Hindlimb muscle (tissue), 1 donor: ENCODE measurements around the gene LRRK1. TPM values are rescaled to one million over a fixed set of nuclear protein-coding genes. Genes with fewer than 3 reads are reported as not detected.
A peak's percentile ranks its signal among the peaks of the same experiment; 100 is the strongest.

Source experiments
- DNase-seq: peaks from one replicate; pipeline ENCODE4 v3.0.0-alpha.2; 2013
- polyA plus RNA-seq: library from polyadenylated mRNA; unstranded; fragments of 120-200 nt; gene quantifications from one replicate; pipeline ENCODE4 v1.2.1, GENCODE V29; 2013; ENCODE audit not compliant: insufficient read length

The LRRK1 gene, protein sequence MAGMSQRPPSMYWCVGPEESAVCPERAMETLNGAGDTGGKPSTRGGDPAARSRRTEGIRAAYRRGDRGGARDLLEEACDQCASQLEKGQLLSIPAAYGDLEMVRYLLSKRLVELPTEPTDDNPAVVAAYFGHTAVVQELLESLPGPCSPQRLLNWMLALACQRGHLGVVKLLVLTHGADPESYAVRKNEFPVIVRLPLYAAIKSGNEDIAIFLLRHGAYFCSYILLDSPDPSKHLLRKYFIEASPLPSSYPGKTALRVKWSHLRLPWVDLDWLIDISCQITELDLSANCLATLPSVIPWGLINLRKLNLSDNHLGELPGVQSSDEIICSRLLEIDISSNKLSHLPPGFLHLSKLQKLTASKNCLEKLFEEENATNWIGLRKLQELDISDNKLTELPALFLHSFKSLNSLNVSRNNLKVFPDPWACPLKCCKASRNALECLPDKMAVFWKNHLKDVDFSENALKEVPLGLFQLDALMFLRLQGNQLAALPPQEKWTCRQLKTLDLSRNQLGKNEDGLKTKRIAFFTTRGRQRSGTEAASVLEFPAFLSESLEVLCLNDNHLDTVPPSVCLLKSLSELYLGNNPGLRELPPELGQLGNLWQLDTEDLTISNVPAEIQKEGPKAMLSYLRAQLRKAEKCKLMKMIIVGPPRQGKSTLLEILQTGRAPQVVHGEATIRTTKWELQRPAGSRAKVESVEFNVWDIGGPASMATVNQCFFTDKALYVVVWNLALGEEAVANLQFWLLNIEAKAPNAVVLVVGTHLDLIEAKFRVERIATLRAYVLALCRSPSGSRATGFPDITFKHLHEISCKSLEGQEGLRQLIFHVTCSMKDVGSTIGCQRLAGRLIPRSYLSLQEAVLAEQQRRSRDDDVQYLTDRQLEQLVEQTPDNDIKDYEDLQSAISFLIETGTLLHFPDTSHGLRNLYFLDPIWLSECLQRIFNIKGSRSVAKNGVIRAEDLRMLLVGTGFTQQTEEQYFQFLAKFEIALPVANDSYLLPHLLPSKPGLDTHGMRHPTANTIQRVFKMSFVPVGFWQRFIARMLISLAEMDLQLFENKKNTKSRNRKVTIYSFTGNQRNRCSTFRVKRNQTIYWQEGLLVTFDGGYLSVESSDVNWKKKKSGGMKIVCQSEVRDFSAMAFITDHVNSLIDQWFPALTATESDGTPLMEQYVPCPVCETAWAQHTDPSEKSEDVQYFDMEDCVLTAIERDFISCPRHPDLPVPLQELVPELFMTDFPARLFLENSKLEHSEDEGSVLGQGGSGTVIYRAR (N-terminal part only)
- 6.1 TPM for polyA plus RNA-seq

DNA sequence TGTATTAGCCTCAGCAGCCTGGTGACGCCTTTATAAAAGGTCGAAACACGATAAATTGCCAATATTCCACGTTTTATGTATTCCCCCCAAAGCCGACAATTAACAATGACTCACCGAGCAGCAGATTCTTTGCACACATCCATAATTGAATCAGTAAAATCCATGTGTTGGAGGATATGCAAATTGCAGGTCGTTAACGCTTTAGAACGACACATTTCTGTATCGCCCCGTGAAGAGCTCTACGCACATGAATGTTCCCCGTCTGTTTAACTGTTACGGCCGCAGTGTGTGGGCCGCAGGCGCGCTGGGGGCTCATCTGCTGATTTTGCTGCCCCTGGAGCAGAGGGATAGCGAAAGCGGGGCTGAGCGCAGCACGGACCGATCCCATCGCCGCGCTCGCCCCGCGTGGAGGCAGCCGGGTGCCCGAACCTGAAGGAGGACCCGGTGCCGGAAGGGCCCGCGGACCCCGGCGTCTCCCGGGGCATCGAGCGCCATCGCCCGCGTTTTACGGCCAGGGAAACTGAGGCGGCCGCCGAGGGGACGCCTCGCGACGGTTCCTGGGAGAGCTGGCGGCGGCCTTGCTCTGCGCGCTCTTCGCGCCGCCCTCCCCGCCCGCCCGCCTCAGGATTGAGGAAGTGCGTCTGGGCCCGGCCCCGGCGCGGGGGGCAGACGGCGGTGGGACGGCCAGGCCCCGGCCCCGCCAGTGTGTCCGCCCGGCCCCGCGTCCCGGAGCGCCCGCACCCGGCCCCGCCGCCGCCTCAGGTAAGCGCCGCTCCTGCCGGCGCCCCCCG is at the start of gene LRRK1:
LRRK1 (plus strand) TSS at position 668 of the 791 bp plus-strand sequence. CDS start 5,276 bp downstream, outside the sequence.
- peak; percentile 62 for DNase-seq

DNA sequence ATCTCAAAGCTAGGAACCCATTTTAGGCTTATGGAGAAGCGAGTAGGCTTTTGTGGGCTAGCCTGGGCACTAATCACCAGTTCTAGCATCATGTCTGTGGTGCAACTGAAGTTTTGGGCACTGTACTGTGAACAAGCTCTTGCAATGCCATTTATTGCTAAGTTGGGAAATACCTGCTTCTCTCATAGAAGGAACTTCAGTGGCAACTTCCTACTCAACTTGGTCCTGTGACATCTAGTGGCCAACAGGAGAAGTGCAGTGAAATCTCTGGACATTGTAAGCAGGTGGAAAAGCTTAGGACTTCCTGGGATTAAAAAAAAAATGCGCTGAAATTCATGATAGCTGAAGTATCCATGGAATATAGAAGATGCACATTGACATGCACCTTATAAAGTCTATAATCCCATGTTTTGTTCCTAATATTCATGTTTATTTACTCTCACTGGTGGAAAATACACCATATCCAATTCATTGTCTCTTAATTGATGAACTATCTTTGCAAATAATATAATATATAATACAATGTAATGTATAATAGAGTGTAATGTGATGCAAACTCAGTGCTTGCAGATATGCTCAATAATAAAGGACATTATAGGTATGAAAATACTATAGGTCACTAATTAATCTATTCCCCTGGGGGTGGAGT is 46.0 kb upstream of the LRRK1 start:
- DNase-seq = peak; percentile 77

DNA sequence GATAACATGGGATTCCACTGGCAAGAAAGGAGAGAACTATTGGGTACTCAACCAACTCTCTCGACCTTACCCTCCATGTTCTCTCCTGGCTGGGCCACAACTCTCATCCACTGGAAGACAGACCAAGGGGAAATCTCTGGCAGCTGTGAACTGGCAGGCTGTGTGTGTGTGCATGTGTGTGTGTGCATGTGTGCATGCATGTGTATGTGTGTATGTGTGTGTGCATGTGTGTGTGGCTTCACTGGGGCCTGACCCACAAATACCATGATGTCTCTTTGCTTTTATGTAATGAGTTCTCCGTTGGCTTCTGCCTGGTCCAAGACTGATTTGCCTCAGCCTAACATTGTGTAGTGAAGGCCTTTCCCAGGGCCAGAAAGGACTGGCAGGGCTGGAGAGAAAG is 43.7 kb upstream of the LRRK1 start:
- DNase-seq = no peak

DNA sequence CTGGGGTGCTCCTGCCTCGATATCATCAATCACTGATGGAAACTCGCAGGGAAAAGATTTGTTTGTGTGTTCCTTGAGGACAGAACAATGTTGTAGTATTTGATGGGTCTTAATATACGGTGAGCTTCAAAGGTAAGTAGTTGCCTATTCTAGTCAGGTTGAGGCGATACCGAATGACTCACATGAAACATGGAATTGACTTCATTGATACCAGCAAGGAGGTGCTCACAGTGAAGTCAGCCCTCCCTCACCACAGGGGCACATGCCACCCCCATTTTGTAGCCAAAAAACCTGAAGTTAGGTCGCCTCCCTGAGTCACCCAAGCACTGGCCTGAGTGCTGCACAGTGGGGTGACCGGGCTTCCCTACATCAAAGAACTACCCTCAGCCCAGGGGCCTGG is 43.2 kb upstream of the LRRK1 start:
- no peak for DNase-seq

- no peak for DNase-seq
These were observed 41.6 kb upstream of the LRRK1 start for GRCh38 chr15:100877551-100877950.

DNA sequence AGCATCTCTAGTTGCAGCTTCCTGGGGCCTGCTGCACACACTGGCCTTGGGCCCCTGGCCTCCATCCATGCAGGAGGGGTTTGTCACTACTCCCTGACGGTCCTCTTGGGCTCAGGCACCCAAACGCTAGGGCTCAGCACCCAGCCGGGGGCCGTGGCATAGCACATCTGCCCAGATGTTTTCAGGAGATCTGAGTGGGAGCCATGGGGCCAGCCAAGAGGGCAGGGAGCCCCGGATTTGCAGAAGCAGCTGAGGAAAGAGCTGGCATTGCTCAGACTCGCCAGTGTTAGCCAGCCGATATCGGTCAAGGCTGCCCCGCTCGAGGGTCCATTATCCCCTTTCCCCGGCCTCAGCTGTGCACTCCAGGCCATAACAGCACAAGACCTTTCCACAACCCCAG is 41.0 kb upstream of the LRRK1 start:
- DNase-seq = no peak

- DNase-seq = no peak
These were observed 40.5 kb upstream of the LRRK1 start for GRCh38 chr15:100878648-100879047.

- no peak for DNase-seq
These were observed 40.1 kb upstream of the LRRK1 start for GRCh38 chr15:100879061-100879463.

DNA sequence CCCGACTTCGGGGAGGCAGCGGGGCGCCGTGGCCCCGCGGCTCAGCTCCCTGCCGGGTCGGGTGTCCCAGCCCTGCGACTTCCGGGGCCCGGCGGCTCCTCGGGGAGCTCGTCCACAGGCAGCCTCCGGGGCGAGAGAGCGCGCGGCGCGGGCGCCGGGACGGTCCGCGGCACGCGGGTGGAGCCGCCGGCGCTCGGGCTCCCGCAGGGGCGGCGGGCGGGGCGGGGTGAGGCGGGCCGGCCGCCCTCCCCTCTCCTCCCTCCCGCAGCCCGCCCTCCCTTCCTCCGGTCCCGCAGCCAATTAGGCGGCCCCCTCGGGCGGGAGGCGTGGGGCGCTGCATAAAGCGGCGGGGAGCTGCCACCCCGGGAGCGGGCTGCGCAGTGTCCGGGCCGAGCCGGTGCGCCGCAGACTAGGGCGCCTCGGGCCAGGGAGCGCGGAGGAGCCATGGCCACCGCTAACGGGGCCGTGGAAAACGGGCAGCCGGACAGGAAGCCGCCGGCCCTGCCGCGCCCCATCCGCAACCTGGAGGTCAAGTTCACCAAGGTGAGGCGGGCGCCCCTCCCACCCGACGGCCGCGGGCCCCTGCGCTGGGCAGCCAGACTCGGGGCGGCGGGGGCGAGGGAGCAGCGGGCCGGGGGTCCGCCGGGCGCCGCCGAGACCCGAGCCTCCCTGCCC is 39.6 kb upstream of the LRRK1 start, which contains the start of gene ALDH1A3:
ALDH1A3 (plus strand) TSS at position 368 of the 675 bp plus-strand sequence; CDS start at position 445, 77 bp downstream.
- DNase-seq = no peak

- no peak for DNase-seq
These were observed 38.8 kb upstream of the LRRK1 start for GRCh38 chr15:100880139-100880896.

- no peak for DNase-seq
These were observed 38.3 kb upstream of the LRRK1 start for GRCh38 chr15:100880897-100881242.

GRCh38 chr15:100881573-100882336 is 37.4 kb upstream of the LRRK1 start:
- no peak for DNase-seq

DNA sequence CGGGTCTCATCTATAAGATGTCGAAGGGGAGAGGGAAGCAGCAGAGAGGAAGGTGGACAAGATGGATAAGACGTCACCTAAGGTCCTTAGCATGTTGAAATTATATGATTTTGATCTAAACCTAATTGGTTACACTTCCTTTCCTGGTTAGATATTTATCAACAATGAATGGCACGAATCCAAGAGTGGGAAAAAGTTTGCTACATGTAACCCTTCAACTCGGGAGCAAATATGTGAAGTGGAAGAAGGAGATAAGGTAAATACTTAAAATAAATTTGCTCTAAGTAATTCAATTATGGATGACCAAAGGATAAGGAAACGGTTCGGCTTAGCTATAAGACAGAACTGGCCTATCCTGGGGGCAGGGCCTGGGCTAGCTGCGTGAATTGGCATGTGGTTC is 34.0 kb upstream of the LRRK1 start:
- DNase-seq = no peak

DNA sequence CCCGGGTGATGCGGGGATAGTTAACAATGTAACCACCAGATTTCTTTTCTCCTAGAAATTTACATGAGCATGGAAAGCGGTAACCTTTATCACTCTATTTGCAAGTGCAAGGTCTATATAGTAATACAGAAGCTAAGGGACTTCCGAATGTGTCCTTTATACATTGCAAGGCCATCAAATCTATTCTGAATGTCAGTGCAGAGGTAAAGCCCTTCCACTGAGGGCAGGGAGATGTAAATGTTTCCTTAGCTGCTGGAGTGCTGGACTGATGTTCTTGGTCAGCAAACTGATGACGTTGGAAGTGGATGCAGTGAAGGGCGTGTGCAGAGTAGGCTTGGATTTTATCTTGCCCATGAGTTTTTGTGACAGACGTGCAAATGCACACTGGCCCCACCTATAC is 33.3 kb upstream of the LRRK1 start:
- DNase-seq = no peak

- no peak for DNase-seq
These were observed 31.8 kb upstream of the LRRK1 start for GRCh38 chr15:100887211-100887913.

DNA sequence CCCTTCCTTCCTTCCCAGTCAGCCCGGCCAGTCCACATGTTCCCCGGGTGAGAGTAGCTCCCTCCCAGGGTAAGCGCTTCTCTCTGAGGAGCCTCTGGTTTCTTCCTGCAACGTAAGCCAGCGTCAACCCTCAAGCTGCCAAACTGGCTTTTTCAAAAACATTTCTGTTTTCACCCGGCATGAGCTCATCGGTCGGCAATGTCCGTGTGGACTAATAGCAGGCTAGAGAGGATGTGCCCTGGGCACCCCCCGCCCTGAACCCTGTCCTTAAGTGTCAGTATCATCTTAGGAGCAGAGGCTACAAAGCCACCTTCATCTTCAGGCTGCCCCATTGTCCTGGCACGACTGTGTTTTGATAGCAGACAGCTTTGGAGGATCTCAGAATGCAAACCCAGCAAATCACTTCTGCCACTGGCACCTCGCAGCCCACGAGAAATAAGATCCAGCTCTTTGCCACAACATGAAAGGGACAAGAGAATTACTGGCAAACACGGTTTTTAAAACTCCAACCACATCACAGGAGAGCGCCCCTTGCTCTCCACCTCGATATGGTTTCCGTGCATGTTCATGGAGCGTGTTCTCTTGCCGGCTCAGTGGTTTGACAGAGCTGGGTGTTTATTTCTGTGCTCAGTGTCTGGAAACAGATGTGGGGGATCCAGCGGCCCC is 29.6 kb upstream of the LRRK1 start:
- DNase-seq = no peak

- no peak for DNase-seq
These were observed 29.0 kb upstream of the LRRK1 start for GRCh38 chr15:100890051-100890720.
